Inferior parietal cortex (tissue), 1 donor: Measurements from ENCODE around the gene TMC3.
"Not testable (repeated sequence)": the region's sequence is repeated elsewhere in the genome, so short reads cannot be mapped to it uniquely, and the experiment has no call there.

Experiments used
- DNase-seq: peaks from one replicate; pipeline ENCODE4 v3.0.0-alpha.2; 2016; ENCODE audit errors: extremely low spot score

TMC3 gene

DNA sequence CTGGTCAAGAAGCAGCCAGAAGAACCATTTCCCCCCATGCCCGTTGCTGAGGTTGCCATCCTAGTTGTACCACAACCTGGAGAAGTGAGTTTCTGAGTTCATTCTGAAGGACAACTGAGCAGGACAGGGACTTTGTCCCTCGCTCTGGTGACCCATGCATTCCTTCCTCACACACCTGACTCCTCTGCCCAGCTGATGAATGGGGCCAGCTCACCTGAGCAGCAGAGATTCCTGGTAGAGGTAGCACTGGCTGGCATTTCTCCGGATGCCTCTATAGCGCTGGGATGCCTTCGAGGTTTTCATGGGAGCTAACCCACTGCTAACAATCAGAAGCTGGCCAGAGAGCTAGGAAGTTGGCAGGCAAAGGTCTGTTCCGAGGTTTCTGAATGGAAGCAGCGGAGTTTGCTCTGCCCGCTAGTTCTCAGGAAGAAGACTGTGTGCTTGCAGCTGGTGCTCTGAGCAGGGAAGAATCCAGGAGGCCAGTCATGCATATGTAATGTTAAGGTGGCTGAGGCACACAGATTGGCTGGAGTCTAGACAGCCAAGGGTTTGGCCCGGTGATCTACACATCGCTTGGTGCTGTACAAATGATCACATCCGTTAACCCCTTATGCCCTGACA lies at the start of gene TMC3:
TSS of gene TMC3 (minus strand) at position 439 of the 621 bp plus-strand sequence. CDS start at position 303, 136 bp downstream.
- peak; percentile 11 for DNase-seq

DNA sequence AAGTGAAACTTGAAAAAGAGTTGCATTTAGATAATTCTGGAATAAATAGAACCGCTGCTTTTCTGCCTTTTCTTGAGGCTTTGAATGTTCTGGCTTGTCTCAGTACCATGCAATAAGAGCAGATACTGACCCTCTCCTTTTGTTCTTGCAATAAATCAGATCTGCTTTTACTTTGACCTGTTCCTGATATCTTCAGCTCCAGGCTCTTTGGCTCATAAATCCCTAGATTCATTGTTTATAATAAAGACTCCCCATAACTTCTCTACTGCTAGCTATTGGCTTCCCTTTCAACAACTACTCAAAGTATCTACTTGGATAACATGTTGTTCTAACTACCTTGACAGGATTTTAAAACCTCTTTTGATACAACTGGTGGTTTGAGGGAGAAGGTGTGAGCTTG lies 47.4 kb upstream of the TMC3 start:
- no peak for DNase-seq

DNA sequence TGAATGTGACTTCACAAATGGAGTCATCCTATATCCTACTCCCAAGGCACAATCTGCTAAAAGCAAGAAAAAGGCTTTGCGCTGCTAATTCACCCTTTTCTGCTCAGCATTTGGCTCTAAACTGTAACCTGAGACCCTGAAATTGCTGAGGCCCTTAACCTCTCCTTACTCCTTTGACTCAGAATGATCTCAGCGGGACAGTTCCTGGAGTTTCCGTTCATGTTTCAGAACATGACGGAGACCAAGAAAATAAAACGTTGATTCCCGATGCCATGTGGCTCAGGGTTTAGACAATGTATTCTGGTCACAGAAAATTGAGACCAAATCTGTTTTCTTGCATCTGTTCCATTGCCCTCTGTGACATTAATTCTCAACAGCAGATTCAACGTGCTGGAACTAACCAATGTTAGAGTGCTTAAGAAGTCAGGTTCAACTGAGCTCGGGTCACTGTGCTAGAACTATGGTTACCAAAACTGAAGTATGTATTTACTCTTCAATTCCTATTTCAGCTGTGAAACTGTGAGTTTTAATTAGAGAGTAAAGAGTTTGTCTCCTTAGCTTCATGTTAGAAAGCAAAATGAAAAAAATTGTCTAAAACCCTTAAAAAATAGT lies 45.4 kb upstream of the TMC3 start:
- DNase-seq = no peak

DNA sequence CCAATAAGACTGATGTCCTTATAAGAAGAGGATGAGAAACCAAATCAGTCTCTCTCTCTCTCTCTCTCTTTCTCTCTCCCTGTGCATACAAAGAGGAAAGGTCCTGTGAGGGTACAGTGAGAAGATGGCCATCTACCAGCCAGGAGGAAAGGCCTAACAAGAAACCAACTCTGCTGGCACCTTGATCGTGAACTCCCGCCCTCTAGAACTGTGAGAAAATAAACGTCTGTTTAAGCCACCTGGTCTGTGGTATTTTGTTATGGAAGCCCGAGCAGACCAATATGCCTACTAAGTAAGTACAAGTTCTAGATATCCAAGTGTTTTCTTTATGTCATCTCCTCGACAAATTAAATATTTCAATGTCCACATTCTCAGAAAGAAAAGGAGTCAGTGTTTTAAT lies 44.9 kb upstream of the TMC3 start:
- no peak for DNase-seq

DNA sequence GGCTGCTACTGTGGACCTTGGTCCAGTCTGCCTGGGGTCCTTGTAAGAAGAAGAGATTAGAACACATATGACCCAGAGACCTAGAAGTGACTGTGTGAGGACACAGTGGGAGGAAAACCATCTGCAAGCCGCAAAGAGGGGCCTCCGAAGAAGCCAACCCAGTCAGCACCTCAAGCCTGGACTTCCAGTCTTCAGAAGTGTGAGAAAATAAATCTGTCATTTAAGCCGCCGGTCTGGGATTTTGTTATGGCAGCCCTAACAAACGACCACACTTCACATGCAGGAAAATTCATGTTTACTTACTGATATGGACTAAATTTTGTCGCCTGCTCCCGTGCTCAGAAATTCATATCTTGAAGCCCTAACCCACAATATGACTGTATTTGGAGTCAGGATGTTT lies 44.4 kb upstream of the TMC3 start:
- no peak for DNase-seq

DNA sequence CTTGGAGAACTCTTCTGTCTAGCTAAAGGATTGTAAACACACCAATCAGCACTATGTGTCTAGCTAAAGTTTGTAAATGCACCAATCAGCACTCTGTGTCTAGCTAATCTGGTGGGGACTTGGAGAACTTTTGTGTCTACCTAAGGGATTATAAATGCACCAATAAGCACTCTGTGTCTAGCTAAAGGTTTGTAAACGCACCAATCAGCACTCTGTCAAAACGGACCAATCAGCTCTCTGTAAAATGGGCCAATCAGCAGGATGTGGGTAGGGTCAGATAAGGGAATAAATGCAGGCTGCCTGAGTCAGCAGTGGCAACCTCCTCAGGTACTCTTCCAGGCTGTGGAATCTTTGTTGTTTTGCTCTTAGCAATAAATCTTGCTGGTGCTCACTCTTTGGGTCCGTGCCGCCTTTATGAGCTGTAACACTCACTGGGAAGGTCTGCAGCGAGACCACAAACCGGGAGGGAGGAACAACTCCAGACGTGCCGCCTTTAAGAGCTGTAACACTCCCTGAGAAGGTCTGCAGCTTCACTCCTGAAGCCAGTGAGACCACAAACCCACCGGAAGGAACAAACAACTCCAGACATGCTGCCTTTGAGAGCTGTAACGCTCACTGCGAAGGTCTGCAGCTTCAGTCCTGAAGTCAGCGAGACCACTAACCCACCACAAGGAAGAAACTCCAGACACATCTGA lies 40.4 kb upstream of the TMC3 start:
- not testable (repeated sequence) for DNase-seq

DNA sequence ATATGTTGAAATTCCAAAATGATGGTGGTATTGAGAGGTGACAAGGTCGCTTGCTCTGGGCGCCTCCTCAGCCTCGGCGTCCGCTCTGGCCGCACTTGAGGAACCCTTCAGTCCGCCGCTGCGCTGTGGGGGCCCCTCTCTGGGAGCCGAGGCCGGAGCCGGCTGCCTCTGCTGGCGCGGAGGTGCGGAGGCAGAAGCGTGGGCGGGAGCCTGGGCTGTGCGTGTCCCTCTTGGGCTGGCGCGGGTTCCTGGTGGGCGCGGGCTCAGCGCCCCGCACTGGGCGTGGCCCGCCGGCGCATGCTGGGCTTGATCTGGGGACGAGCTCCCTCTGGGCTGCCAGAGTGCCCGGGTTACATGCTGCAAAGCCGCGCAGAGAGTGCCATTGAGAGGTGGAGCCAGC lies 39.8 kb upstream of the TMC3 start:
- no peak for DNase-seq

DNA sequence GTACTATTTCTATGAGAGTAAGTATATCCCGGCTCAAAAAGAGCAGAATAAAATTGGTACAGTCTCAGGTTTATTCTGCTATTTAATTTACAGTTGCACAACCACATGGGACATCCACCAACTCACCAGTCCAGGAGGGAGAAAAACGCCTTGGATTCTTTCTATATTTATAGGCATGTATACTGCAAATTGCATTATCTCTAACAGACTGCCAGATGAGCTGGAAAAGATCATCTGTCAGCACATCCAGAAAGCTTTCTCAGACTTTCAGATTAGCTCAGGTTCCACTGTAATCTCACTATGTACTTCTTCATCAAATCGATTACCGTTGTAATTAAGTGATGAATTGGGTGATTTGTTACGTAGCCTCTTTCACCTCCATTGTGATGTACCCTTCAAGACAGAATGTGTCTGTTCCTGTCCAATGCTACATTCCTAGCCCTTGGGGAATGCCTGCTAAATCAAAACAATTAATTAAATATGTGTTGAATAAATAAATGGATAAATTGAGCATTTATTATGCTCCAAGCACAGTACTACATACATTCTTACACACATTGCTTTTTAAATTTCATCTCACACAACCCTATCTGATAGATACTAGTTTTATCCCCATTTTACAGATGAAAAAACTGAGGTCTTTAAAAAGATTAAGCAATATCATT lies 38.1 kb upstream of the TMC3 start:
- peak; percentile 28 for DNase-seq

DNA sequence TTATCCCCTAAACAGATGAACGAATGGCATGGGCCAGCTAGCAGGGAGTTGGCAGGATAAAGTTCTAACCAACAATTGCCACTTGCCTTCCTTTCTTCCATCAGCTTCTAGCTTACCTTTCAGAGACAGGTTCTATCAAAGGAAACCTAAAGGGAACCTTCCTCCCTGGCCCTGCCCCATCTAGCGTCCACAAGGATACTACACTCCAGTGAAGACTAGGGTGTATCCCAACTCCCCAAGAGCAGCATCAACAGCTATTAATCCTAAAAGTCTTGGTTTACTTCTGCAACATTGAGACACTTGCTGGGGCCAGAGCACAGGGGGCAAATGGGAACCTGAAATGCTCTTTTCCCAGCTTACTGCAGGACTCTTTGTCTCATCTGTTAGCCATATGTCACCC lies 37.0 kb upstream of the TMC3 start:
- no peak for DNase-seq

DNA sequence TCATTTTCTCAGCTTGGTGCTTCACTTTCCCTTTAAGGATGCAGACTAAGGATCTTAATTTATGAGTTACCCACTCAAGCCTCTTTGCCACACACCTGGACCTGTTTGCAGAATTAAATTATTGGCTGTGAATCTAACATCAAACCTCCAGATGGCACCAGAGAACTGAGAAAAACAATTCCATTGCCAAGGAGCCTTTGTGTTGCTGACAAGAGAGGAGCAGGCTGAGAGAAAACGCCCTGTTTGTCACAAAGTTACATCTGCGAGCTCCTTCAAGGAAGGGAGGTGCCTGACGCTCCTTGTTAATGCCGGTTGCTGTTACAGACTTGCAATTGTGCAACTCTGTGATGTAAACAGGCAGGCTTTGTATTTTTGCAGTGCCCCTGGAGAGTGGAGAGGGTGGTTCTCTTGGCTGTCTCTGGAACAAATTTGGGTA lies 36.3 kb upstream of the TMC3 start:
- DNase-seq = peak; percentile 87

DNA sequence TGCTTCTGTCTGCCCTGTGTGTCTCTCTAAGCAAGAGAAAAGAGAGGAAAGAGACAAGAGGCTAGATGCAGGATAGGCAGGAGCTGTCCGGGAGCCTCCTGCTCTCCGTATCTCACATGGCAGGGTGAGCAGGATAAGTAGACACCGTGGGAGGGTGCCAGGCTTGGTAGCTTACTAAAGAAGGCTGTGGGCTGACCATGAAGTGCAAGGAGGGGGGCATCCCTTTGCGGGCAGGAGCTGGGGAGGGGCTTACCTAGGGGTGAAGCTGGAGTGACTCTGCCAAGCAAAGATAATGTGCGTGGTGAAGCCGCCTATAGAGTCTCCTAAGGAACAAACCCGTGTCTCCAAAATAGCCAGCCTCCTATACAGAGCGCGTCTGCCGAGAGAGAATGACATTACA lies 33.7 kb upstream of the TMC3 start:
- no peak for DNase-seq

DNA sequence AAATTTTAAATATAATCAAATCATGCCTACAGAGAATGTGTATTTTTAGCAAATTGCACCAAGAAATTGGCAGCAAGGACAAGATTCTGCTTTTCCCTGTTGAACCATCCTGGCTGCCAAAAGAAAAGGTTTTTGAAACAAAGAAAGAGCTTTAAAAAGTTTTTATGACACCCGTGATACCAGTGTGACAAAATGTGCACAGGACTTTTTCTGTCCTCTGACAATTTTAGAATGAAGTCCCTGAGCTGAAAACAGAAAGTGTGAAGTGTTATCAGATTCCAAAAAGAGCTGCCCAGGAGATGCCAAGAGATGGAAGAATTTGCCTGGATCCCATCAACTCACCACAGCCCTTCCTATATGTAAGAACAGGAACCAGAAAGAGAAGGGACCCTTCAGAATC lies 33.2 kb upstream of the TMC3 start:
- peak; percentile 61 for DNase-seq

DNA sequence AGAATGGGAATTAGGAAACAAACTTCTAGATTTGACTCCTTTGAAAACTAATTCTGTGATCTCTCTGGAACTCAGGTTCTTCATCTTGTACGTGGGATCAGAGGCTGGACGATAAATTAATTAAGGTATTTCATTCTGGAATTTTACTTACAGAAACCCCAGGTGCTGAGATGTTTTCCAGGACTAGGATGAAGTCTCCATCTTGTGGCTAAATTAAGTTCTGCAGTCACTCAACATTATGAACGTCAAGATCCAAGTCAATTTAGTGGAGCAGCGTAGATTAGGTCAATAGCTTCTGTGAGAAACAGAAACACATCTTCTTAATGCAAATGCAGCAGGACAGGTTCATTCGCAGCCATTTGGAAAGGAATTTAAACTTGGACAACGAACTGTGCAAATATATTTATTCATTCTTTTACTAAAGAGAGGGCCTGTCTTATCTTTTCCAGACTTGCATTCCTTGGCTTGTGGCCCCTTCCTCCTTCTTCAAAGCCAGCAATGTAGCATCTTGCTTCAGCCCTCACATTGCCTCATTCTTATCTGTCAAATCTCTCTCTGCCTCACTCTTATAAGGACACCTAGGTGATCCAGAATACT lies 26.7 kb upstream of the TMC3 start:
- DNase-seq = peak; percentile 61

DNA sequence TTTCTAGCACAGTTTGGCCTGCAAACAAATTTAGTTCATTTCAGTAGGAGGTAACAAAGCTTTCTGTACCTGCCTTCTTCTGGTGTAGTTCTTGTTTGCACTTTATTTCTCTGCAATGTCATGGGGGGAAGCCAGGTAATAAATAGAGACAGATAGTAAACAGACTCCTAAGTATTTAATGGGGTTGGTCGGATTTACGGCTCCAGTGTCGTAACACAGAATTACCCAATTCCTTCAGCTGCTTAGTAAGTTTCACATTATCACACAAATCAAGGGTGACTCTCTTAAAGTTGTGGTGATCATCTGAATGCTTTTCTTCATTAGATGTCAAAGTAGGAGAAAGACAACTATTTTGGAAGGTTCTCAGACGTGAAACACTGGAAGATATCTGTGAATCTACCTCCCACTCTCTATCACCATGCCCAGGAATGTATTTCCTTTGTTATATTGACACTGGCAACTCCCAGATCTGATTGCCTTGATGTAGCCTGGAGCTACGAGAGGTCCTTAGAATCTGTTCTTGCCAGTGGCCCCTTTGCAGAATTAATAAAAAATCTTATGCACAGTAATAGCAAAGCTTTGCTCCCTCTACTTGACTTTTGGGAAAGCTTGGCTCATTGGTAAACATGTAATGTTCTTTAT lies 25.0 kb upstream of the TMC3 start:
- no peak for DNase-seq

DNA sequence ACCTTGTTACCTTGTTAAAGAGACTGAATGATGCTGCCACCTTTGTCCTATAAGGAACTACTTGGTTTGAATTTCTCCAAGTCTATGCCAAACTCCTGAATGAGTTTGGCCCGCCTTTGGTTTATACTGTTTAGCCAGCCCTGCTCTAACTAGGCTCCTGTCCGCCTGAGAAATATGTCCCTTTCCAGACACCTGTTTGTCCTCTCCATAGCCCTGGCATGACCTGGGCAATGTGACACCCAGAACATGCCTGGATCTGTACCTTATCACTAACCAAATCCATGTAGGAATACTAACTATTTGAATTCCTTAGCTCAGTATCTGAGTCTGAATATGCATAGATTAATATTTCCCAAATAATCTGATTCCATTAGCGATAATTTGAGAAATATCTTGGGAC lies 24.4 kb upstream of the TMC3 start:
- no peak for DNase-seq

DNA sequence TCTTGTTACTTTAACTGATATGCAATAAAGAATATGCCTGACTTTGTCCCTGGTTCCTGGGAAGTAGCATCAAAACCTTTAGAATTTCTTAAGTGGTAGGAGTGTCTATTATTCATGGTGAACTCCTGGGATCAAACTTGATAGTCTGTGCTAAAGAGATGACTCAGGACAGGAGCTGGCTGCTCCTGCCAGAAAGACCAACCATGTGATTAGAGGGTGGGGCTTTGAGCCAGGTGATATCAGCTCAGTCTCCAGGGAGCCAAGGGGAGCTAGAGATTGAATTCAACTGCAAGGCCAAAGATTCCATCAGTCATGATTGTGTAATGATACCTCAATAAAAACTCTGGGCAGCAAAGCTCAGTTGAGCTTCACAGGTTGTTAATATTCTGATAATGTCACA lies 20.6 kb upstream of the TMC3 start:
- no peak for DNase-seq

DNA sequence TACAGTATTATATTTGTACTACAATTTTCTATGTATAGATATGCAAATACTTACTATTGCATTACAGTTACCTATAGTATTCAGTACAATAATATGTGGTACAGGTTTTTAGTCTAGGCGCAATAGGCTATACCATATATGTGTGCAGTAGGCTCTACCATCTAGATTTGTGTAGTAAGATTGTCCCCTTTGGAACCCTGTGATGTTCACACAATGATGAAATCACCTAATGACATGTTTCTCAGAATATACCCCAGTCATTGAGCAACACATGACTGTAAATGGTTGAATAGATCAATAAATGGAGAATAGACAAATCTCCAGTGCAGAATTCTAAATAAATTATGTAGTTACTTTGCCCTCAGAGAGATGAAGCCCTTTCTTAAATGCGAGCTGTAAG lies 17.6 kb upstream of the TMC3 start:
- DNase-seq = no peak

DNA sequence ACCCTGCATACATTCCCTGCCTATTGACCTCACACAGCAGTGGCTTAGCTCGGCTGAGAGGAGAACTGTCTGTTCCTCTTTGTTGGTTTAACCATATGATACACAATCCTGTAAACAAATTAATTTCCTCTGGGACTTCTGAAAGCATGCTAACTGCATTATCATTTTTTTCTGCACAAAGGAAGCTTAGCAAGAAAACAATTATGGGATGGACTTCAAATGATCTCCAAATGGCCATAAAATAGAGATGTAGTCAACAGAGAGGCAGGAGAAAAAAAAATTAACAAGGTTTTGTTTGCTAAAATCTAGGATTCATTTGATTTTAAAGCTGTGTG lies 14.4 kb upstream of the TMC3 start:
- no peak for DNase-seq

DNA sequence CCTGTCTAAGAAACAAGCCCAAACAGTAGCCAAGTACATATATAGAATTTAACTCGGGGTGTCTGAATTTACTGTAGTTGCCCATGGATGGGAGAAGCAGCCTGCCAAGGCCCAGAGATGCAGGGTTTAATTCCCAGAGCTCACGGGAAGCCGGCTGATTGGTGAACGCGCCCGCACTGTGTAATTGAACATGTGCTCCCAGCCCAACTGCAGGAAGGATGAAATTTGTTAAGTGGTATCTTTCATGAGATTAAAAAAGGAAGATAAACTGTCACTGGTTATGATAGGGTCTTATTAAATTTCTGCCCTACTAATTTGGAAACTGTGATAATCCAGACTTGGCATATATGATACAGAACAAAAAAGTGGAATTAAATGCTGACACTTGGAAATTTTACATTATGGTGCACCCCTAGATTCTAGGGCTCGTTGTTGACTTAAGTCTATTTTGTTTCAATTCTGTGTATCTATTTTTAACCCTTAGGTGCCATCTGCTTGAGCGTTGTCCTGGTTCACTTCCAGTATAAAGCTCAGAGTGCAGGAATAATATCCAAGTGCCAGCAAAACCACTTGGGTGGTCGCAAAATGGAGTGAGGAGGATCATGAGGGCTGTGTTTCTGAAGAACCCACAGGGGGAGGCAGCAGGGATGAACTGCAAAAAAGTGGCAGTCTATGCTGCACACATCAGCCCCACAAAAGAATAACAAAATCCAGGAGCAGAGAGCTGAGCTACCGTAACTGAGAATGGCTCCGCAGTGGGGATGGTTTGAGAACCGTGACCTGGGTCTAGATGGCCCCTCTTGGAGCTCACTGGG lies 13.8 kb upstream of the TMC3 start:
- DNase-seq = no peak

DNA sequence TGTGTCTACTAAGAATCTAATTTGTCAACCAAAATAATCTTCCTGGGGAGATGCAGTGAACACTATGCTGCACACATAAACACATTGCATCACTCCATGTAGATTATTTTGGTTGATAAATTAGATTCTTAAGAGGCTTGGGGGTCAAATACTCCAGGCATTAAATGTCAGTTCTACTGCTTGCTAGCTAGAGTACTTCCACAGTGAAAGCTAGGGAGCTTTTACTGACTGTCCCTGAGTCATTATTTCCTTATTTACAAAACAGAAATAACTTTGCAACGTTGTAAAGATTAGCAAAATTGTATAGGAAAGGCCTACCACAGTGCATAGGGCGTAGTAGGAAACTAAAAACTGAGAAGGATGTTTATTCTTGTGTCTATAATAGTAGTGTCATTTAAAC lies 12.9 kb upstream of the TMC3 start:
- no peak for DNase-seq

DNA sequence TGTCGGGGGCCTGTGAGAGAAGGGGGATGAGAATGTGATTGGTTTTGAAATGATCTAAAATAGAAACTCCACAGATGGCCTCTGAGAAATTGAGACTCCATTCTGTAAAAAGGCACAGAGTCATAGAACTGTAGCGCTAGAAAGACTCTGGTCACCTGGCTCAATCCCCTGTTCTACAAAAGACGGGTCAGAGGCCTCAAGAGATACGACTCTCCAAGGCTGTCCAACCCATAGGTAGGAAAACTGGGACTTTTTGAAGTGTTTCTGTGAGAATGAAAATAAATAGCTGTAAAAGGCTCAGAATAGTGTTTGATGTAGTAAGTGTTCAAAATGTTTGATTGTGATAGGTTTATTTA lies 11.7 kb upstream of the TMC3 start:
- no peak for DNase-seq
